ENCODE measurements around the gene LGR6.
"Not testable (repeated sequence)": the region's sequence is repeated elsewhere in the genome, so short reads cannot be mapped to it uniquely, and the experiment has no call there.

The LGR6 gene

GRCh38 chr1:202240956-202241355, 47.4 kb downstream of the LGR6 start:
- no peak for DNase-seq (ENCODE audit: low read depth in 3 of 3)

GRCh38 chr1:202241376-202242079, 47.9 kb downstream of the LGR6 start:
- DNase-seq (ENCODE audit: low read depth in 3 of 3): no peak

- no peak for DNase-seq (ENCODE audit: low read depth in 3 of 3)
Measured at GRCh38 chr1:202242080-202242419, 48.5 kb downstream of the LGR6 start.

GRCh38 chr1:202243006-202243405, 49.4 kb downstream of the LGR6 start:
- no peak for DNase-seq (ENCODE audit: low read depth in 3 of 3)

- DNase-seq (ENCODE audit: low read depth in 3 of 3): no peak
Measured at GRCh38 chr1:202244841-202245261, 51.3 kb downstream of the LGR6 start.

GRCh38 chr1:202245391-202245790, 51.8 kb downstream of the LGR6 start:
- DNase-seq (ENCODE audit: low read depth in 3 of 3): no peak

- no peak for DNase-seq (ENCODE audit: low read depth in 3 of 3)
Measured at GRCh38 chr1:202247104-202247503, 53.5 kb downstream of the LGR6 start.

GRCh38 chr1:202247837-202248795, 54.5 kb downstream of the LGR6 start:
- no peak for DNase-seq (ENCODE audit: low read depth in 3 of 3)

GRCh38 chr1:202248861-202249260, 55.3 kb downstream of the LGR6 start:
- DNase-seq (ENCODE audit: low read depth in 3 of 3): no peak

GRCh38 chr1:202249436-202249835, 55.8 kb downstream of the LGR6 start:
- no peak for DNase-seq (ENCODE audit: low read depth in 3 of 3)

GRCh38 chr1:202249846-202250245, 56.2 kb downstream of the LGR6 start:
- DNase-seq (ENCODE audit: low read depth in 3 of 3): no peak

- no peak for DNase-seq (ENCODE audit: low read depth in 3 of 3)
Measured at GRCh38 chr1:202250982-202251381, 57.4 kb downstream of the LGR6 start.

- DNase-seq (ENCODE audit: low read depth in 3 of 3): no peak
Measured at GRCh38 chr1:202251424-202252256, 58.0 kb downstream of the LGR6 start.

GRCh38 chr1:202252271-202252670, 58.7 kb downstream of the LGR6 start:
- no peak for DNase-seq (ENCODE audit: low read depth in 3 of 3)

GRCh38 chr1:202254454-202255252, 61.1 kb downstream of the LGR6 start:
- DNase-seq (ENCODE audit: low read depth in 3 of 3): no peak

- DNase-seq (ENCODE audit: low read depth in 3 of 3): no peak
Measured at GRCh38 chr1:202255343-202255742, 61.7 kb downstream of the LGR6 start.

GRCh38 chr1:202259705-202260104, 66.1 kb downstream of the LGR6 start:
- no peak for DNase-seq (ENCODE audit: low read depth in 3 of 3)

GRCh38 chr1:202261209-202261958, 67.8 kb downstream of the LGR6 start:
- not testable (repeated sequence) for DNase-seq (ENCODE audit: low read depth in 3 of 3)

GRCh38 chr1:202263628-202264027, 70.0 kb downstream of the LGR6 start:
- DNase-seq (ENCODE audit: low read depth in 3 of 3): no peak

GRCh38 chr1:202264300-202264699, 70.7 kb downstream of the LGR6 start:
- DNase-seq (ENCODE audit: low read depth in 3 of 3): no peak

- DNase-seq (ENCODE audit: low read depth in 3 of 3): no peak
Measured at GRCh38 chr1:202264726-202265125, 71.1 kb downstream of the LGR6 start.

All from stimulated activated CD4-positive, alpha-beta T cell treated with anti-CD3 and anti-CD28 coated beads, TNF-alpha, amount 100 ng/mL, for 48 hours (primary cell).